HG03378 (cell line): ENCODE data around the gene SUGCT.

ENCODE experiments used
- ATAC-seq: cut with Tn5 transposase; IDR thresholded peaks from one replicate; pipeline ENCODE4 v1.9.1; 2021; ENCODE audit warnings: mild to moderate bottlenecking, moderate library complexity; ENCODE audit not compliant: unreplicated experiment

Gene SUGCT

DNA sequence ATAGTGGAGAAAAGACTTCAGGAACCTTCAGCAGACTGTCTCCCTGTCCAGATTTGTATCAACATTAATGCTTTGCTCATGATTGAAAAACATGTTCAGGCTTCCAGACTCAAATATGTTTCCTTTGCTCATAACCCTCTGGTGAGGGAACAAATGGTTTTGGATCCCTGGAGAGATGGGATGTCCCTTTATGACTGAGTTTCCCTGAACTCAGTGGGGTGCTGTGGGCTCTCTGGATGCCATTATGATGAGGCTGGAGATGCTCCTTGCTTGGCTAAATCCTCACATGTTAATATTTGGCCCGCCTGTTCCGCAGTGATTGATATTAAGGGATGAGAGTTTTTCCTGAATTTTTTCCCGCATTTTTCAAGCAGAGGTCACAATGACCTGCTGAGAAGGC is 749.4 kb downstream of the SUGCT start:
- no peak for ATAC-seq

DNA sequence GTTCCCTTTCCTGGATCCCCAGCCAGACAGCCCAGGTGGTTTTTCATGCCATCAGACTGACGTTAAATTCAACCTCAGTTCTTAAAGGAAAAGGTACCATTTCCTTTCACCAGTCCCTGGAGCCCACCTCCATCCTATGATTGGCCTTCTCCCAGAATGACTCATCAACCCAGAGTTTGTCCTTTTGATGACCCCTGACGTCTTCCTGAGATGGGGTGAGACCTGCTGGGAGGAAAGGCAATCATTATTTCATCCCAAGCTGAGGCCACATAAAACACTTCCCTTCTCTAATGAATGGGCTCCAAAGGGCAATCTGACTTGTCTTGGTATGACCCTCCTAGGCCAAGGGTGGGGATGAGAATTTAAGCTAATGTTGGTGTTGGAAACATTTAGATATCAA is 750.7 kb downstream of the SUGCT start:
- ATAC-seq: no peak

DNA sequence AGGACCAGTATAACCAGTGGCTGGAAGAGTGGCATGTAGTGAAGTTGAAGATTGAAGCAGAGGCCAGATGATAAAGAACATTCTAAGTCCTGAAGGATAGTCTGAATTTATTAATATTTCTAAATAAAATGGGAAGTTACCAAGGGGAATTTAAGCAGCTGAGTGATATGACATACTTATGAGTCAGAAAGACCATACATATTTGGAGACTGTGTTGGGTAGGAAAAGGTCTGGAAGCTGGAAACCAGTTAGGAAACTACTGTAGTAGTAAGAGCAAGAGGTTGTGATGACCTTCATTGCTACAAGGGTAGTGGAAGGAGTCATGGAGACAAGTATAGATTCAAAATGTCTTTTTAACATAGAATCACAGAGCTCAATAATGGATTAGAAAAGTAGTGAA is 752.3 kb downstream of the SUGCT start:
- ATAC-seq: no peak

DNA sequence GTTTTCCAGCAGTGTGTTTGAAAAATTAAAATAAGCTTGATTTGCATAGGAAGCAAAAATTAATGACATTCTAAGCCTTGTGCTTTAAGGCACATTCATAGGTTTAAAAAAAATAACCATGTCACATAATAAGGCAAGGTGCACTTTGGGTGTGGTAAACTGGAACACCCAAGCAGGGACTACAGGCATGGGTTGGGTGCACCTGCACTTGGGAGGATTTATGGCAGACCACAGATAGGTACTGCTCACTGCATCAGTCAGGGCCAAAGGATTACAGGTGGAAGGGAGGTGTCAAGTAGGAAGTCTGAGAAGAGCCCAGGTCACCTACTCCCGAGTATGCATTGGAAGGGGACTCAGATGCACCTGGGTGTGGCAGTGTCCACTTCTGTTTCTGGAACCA is 753.7 kb downstream of the SUGCT start:
- no peak for ATAC-seq

DNA sequence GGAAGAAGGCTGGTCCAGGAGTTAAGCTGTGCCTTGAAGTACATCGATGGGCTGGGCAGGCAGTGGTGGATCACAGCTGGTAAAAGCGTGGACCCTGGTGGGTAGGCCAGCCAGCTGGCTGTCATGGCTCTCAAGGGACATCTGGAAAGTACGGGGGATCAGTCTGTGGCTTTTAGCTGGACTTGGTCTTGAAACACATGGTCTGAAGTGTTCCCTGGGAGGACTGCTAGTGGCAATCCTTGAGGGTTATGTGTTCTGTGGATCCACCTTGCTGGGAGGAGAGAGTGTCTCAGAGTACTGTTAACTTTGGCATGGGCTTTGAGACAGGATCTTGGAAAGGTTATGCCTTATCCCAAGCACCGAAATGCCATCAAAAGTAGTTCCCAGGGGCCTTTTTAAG is 754.3 kb downstream of the SUGCT start:
- no peak for ATAC-seq

DNA sequence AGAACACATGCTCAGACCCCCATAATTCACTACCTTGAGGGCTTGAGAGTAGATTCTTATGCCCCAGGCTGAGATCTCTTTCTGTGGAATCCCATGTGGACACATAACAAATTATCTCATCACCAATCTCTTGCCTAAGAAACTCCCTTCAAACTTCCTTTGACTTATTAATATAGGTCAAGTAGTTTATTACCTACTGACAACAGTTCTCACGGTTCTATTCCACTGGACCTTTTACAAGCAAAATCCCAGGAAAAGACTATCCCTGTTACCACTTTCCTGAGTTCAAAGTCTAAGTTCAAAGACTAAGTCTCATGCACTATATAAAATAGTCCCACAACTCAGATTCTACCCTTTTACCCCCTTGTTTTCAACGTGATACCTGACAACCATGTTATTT is 754.7 kb downstream of the SUGCT start:
- no peak for ATAC-seq

DNA sequence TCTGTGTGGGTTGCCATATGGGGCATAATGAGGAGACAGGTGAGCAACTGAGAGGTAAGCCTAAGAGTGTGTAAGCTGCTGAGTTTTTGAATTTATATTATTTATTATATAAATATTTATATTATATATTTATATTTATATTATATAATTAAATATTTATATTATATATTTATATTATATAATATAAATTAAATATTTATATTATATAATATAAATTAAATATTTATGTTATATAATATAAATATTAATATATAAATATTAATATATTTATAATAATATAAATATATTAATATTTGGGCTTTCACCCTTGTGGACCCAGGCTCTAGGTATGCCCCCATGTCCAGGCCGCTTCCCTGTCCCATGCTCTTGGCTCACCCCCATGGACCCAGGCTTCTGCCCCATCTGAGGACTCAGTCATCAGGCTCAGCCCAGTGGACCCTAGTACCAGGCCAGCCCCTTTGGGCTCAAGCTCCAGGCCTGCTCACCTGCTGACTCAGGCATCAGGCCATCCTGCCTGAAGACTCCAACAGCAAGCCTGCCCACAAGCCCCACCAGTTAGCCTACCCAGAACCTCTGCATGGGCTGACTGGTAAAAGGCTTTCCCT is 755.4 kb downstream of the SUGCT start:
- ATAC-seq: no peak

DNA sequence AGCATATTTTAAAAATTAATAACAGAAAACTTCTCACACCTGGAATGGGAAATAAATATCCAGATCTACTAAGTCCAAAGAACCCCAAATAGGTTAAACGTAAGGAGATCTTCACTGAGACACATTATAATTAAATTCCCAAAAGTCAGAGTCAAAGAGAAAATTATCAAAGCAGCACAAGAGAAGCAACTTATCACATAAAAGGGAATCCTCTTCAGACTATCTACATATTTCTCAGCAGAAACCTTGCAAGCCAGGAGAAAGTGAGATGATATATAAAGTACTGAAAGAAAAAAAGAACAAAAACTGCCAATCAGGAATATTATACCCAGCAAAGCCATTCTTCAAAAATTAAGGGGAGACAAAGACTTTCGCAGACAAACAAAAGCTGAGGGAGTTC is 756.4 kb downstream of the SUGCT start:
- no peak for ATAC-seq

DNA sequence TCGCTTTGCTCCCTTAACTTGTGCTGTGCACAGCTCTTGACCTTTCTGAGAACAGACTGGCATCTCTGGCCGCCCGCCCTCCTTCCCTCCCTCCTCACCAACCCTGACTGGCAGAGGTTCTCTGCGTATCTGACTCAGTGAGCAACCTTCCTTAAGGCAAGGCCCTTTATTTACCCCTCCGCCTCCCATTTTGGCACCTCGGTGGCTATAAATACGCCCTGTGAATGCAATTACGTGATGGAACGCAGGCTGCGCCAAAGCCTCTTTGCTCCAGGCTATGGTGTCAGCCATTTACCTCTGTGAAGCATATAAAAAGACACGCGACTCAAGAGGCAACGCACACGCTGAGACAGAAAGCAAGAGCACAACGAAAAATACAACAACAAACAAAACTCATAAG is 764.3 kb downstream of the SUGCT start:
- no peak for ATAC-seq

DNA sequence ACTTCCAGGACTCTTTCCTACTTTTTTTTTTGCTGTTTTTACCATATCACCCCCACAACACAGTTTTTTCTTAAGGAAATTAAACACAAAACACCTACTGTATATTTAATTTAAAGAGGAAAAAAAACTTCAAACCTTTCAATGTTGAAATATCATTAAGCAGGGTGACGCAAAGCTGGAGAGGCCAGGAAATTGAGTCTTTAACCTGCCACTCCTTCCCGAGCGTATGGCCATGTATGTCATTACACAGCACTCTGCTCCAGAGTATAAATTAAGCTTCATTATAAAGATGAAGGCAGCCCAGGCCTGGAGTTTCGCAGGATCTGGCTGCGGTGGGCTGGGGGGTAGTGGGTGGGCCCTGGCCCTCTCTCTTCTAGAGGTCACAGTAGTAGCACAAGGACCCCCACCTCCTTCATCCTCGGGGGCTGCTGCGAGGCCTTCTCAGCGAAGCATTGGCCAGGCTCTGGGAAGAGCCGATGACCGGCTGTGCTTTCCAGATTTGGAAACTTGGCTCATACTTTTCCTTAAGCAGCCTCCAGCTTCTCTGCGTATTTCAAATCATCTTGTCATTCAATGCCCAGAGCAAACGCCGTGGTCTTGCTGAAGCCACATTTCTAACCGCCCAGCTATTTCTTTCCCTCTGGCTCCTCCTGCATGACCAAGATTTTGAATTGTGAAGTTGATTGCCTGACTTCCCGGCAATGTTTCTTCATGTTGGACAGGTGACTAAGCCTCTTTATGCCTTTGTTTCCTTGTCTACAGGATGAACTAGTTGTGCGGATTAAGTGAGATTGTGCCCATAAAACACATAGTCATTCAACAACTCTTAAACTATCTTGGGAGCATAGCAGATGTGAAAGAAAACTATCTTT is 765.1 kb downstream of the SUGCT start:
- ATAC-seq: no peak

DNA sequence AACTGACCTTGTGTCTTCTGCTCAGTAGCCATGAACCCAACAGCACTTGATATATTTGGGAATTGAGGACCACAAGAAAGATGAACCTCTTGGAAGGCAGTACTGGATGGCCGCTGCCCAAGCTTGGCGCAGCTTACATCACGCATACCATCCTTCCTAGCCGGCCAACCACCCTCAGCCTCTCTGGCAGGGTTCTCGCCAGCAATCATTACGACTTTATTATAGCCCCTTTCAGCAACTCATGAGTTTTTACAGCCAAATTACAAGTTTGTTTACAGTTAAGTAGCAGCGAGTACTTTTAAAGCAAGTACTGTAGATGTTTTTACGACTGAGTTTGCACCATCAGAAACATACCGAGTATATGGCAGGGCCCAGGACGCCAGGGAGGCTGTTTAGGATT is 769.1 kb downstream of the SUGCT start:
- no peak for ATAC-seq

DNA sequence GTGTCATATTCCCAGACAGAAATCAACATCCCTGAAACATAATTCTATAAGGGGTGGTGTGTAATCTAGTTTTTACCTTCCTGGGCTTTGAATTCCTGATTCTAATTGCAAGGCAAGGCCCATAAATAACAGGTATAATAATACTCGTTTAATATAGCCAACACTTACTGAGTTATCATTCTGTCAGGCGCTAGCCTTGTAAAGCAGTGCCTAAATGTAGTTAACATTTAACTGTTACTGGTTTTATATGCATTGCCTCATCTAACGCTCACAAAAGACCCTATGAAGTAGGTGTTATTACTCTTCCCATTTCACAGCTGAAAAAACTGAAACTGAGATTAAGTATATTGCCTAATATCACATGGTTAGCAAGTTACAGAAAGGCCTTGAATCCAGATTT is 772.5 kb downstream of the SUGCT start:
- ATAC-seq: no peak

DNA sequence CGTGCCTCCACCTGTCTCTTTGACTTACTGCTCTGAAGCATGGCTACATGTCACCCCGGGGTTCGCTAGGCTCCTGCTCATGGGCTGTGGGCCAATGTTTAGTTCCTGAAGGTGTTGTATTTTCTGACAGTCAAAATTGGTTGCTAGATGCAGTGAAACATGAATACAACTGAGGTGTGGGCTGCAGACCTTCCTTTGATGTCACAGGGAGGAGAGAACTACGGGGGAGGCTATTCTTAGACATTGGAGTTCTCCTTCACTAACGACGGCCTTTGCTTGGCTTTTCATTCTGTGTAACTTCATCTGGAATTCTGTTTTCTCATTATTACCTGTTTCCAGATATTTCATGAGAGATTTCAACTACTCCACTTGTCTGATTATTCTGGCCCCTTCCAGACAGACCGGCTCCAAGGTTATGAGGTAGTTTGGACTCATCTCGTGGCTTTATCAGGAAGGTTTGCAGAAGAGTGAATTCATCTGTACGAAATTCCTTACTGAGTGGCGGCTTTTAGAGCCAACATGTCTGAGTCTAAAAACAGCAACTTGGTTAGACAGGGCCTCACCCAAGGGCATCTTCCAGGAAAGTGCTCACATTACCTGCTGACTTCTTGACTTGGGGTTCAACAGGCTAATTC is 774.7 kb downstream of the SUGCT start:
- no peak for ATAC-seq
